H1 (cell line): ENCODE data around the gene STARD3. TPM values are rescaled to one million over a fixed set of nuclear protein-coding genes. Genes with fewer than 3 reads are reported as not detected.

Experiments used
- CTCF ChIA-PET: fragments of 300-600 bp; sonication (Branson Sonifier 250); formaldehyde crosslinking; loops from one replicate; lab custom pipeline; 2021; ENCODE audit not compliant: partially characterized antibody; lab: Charles Lee
- POLR2A ChIA-PET: fragments of 300-600 bp; sonication (Branson Sonifier 250); formaldehyde crosslinking; loops from one replicate; lab custom pipeline; 2021; ENCODE audit warnings: inconsistent platforms; ENCODE audit not compliant: partially characterized antibody; lab: Charles Lee
- DNase-seq, 2 experiments: peaks; one replicate each; pipeline versions ENCODE4 v3.0.0 to v3.0.0-alpha.2; 2010 to 2022; ENCODE audit warnings: low spot score in 2 of 2, low read depth in 1 of 2, mixed read lengths in 1 of 2
- FAIRE-seq: peaks from 2 replicates; lab custom pipeline; 2011; peaks lifted over from hg19 to GRCh38; lab: Jason Lieb, UNC
- H2AFZ ChIP-seq: 2 replicates; pipeline ENCODE4 v1.8.1; 2012; ENCODE audit warnings: low read length, inconsistent platforms
- H2AK5ac ChIP-seq: 2 replicates; pipeline ENCODE4 v1.6.1; 2013; ENCODE audit warnings: low read depth, low read length
- H2BK120ac ChIP-seq: replicated peaks from 2 replicates; pipeline ENCODE3; 2013; ENCODE audit warnings: low read depth, low read length, inconsistent platforms
- H2BK12ac ChIP-seq: 2 replicates; pipeline ENCODE4 v1.6.1; 2013; ENCODE audit warnings: low read depth, low read length
- H2BK15ac ChIP-seq: 2 replicates; pipeline ENCODE4 v1.6.1; 2013; ENCODE audit warnings: low read length
- H2BK20ac ChIP-seq: 2 replicates; pipeline ENCODE4 v1.6.1; 2013; ENCODE audit warnings: low read length
- H2BK5ac ChIP-seq: 2 replicates; pipeline ENCODE4 v1.6.1; 2013; ENCODE audit warnings: low read depth, low read length
- H3K14ac ChIP-seq: 2 replicates; pipeline ENCODE4 v1.6.1; 2013; ENCODE audit warnings: inconsistent platforms; ENCODE audit not compliant: insufficient read length
- H3K18ac ChIP-seq: 2 replicates; pipeline ENCODE4 v1.6.1; 2013; ENCODE audit warnings: low read length; ENCODE audit errors: extremely low read depth
- H3K23ac ChIP-seq: 2 replicates; pipeline ENCODE4 v1.6.1; 2013; ENCODE audit warnings: inconsistent platforms; ENCODE audit not compliant: insufficient read length
- H3K23me2 ChIP-seq: 2 replicates; pipeline ENCODE4 v1.6.1; 2013; ENCODE audit warnings: low read depth, low read length
- H3K27ac ChIP-seq: 2 replicates; pipeline ENCODE4 v1.6.1; 2011; ENCODE audit warnings: low read depth, low read length, inconsistent platforms
- H3K27me3 ChIP-seq, 4 experiments: replicated peaks in 1 of 4; 1 replicate in 1 of 4; 2 replicates in 3 of 4; pipeline versions ENCODE4 v1.6.1 to v1.8.1; 2011 to 2013; ENCODE audit warnings: low read length in 3 of 4, mild to moderate bottlenecking in 3 of 4, inconsistent platforms in 2 of 4, mixed read lengths in 2 of 4, moderate library complexity in 1 of 4; ENCODE audit not compliant: control insufficient read depth in 3 of 4, insufficient read depth in 3 of 4; ENCODE audit errors: extremely low read depth in 1 of 4
- H3K36me3 ChIP-seq, 4 experiments: 2 replicates each; pipeline versions ENCODE4 v1.6.1 to v1.8.1; 2011 to 2013; ENCODE audit warnings: mild to moderate bottlenecking in 4 of 4, low read length in 3 of 4, moderate library complexity in 2 of 4, control low read depth in 1 of 4, inconsistent platforms in 1 of 4; ENCODE audit not compliant: insufficient read depth in 4 of 4, control insufficient read depth in 2 of 4
- H3K4ac ChIP-seq: replicated peaks from 2 replicates; pipeline ENCODE3; 2013; ENCODE audit warnings: low read length, low read depth, mixed read lengths, inconsistent platforms; ENCODE audit not compliant: insufficient read length
- H3K4me1 ChIP-seq, 4 experiments: replicated peaks in 1 of 4; 1 replicate in 1 of 4; 2 replicates in 3 of 4; pipeline versions ENCODE4 v1.6.1 to v1.8.1; 2011 to 2013; ENCODE audit warnings: low read length in 3 of 4, inconsistent platforms in 2 of 4, mixed read lengths in 1 of 4; ENCODE audit not compliant: insufficient read depth in 4 of 4, control insufficient read depth in 3 of 4
- H3K4me2 ChIP-seq, 2 experiments: 2 replicates each; pipeline versions ENCODE4 v1.6.1 to v1.8.1; 2011 to 2013; ENCODE audit warnings: low read depth in 2 of 2, low read length in 2 of 2, control low read depth in 1 of 2, inconsistent platforms in 1 of 2, mild to moderate bottlenecking in 1 of 2; ENCODE audit not compliant: insufficient read depth in 1 of 2
- H3K4me3 ChIP-seq, 4 experiments: fragments of 200-600, 300-600 bp in 1 of 4; sonication (generic), shearing (Covaris generic), sonication (Bioruptor Twin) in 1 of 4; 2 replicates each; pipeline versions ENCODE4 v1.5.1 to v1.8.1; 2011 to 2016; ENCODE audit warnings: low read length in 4 of 4, low read depth in 3 of 4, control low read depth in 2 of 4, inconsistent platforms in 2 of 4, mild to moderate bottlenecking in 2 of 4, mixed read lengths in 1 of 4, moderate library complexity in 1 of 4; ENCODE audit not compliant: insufficient read depth in 2 of 4; ENCODE audit errors: extremely low read depth in 1 of 4
- H3K56ac ChIP-seq: replicated peaks from 2 replicates; pipeline ENCODE3; 2013; ENCODE audit warnings: low read depth, mild to moderate bottlenecking, mixed read lengths, low read length, inconsistent platforms; ENCODE audit not compliant: insufficient read length
- H3K79me1 ChIP-seq: 2 replicates; pipeline ENCODE4 v1.6.1; 2013; ENCODE audit warnings: low read depth, low read length, control low read depth
- H3K79me2 ChIP-seq, 2 experiments: 2 replicates each; pipeline versions ENCODE4 v1.6.1 to v1.8.1; 2012 to 2013; ENCODE audit warnings: low read length in 2 of 2, mild to moderate bottlenecking in 2 of 2, inconsistent platforms in 1 of 2; ENCODE audit not compliant: insufficient read depth in 2 of 2, control insufficient read depth in 1 of 2
- H3K9ac ChIP-seq, 4 experiments: replicated peaks in 1 of 4; 1 replicate in 1 of 4; 2 replicates in 3 of 4; pipeline versions ENCODE4 v1.6.1 to v1.8.1; 2011 to 2013; ENCODE audit warnings: low read depth in 3 of 4, low read length in 3 of 4, control low read depth in 2 of 4, mild to moderate bottlenecking in 2 of 4, moderate library complexity in 2 of 4, inconsistent platforms in 1 of 4; ENCODE audit errors: extremely low read depth in 1 of 4
- H3K9me3 ChIP-seq, 2 experiments: 2 replicates each; pipeline versions ENCODE4 v1.6.1 to v1.8.1; 2012 to 2013; ENCODE audit warnings: mild to moderate bottlenecking in 2 of 2, moderate library complexity in 2 of 2, control low read depth in 1 of 2, inconsistent platforms in 1 of 2, low read depth in 1 of 2, low read length in 1 of 2, mixed read lengths in 1 of 2; ENCODE audit not compliant: insufficient read depth in 2 of 2
- H4K20me1 ChIP-seq, 2 experiments: replicated peaks in 1 of 2; 2 replicates each; pipeline versions ENCODE3 to v1.8.1; 2011 to 2013; ENCODE audit warnings: inconsistent platforms in 2 of 2, low read length in 2 of 2, mild to moderate bottlenecking in 1 of 2; ENCODE audit not compliant: insufficient read depth in 2 of 2, control insufficient read depth in 1 of 2
- H4K5ac ChIP-seq: 2 replicates; pipeline ENCODE4 v1.6.1; 2013; ENCODE audit warnings: low read length, low read depth, mixed read lengths, inconsistent platforms; ENCODE audit not compliant: insufficient read length
- H4K8ac ChIP-seq: 2 replicates; pipeline ENCODE4 v1.8.0; 2013; ENCODE audit warnings: mild to moderate bottlenecking, moderate library complexity, low read length, inconsistent platforms; ENCODE audit not compliant: insufficient read depth; ENCODE audit errors: extremely low read depth
- H4K91ac ChIP-seq: replicated peaks from 2 replicates; pipeline ENCODE3; 2013; ENCODE audit warnings: low read length, mixed read lengths, inconsistent platforms; ENCODE audit not compliant: insufficient read length
- CEBPB ChIP-seq: IDR thresholded peaks from 2 replicates; pipeline ENCODE4 v1.6.1; 2012; ENCODE audit warnings: low read depth, low read length
- CTBP2 ChIP-seq: IDR thresholded peaks from 2 replicates; pipeline ENCODE4 v1.7.0; 2011; ENCODE audit warnings: borderline replicate concordance, mild to moderate bottlenecking, moderate library complexity, mixed read lengths, low read length; ENCODE audit not compliant: insufficient read depth, insufficient read length
- HDAC6 ChIP-seq: IDR thresholded peaks from one replicate; pipeline ENCODE4 v1.7.1; 2012; ENCODE audit warnings: low read depth, mild to moderate bottlenecking, inconsistent platforms, low read length, moderate library complexity
- JUN ChIP-seq: IDR thresholded peaks from 2 replicates; pipeline ENCODE4 v1.6.1; 2011; ENCODE audit warnings: low read depth, mild to moderate bottlenecking, improper control_type of control experiment, low read length
- KDM5A ChIP-seq: fragments of 200-600 bp; IDR thresholded peaks from 2 replicates; pipeline ENCODE4 v1.7.1; 2012; ENCODE audit warnings: mild to moderate bottlenecking, low read length, inconsistent platforms, mixed read lengths
- SP1 ChIP-seq: IDR thresholded peaks from 2 replicates; pipeline ENCODE4 v1.6.1; 2011; ENCODE audit warnings: low read depth, low read length
- WGBS, 2 experiments: shearing (Covaris generic) in 1 of 2; methylation state at CpG; one replicate each; pipeline versions ENCODE4 v1.1.6 to v1.1.7; 2013 to 2015; ENCODE audit warnings: low lambda C conversion rate in 2 of 2, mixed read lengths in 2 of 2, inconsistent platforms in 1 of 2, low coverage in 1 of 2, missing lambda C conversion rate in 1 of 2; ENCODE audit not compliant: insufficient replicate concordance in 2 of 2, insufficient coverage in 1 of 2, insufficient read length in 1 of 2; ENCODE audit errors: extremely low coverage in 1 of 2, missing lambda C conversion rate in 1 of 2; 5-methylcytosine and 5-hydroxymethylcytosine counted together
- polyA plus RNA-seq, 7 experiments: library from polyadenylated mRNA; depleted of rRNA in 3 of 7; stranded (reverse) in 5 of 7; unstranded in 2 of 7; fragments of >200 nt in 5 of 7; fragments of 200-250 nt in 2 of 7; gene quantifications; 1 replicate in 5 of 7; 2 replicates in 1 of 7; 4 replicates in 1 of 7; pipeline versions ENCODE4 v1.2.1 to v1.2.3, GENCODE V29; 2011 to 2013; ENCODE audit warnings: missing spikeins in 2 of 7, mixed read lengths in 2 of 7
- total RNA-seq: library from RNA; stranded (reverse); fragmentation: NEBNext Ultra II Directional; extraction: Animal tissue kit (Norgen Biotek cat#: 25700); gene quantifications from 2 replicates; pipeline ENCODE4 v1.2.1, GENCODE V29; 2021
- TF ChIP-seq, protein P1 (sequence below): IDR thresholded peaks from 2 replicates; pipeline ENCODE4 v1.6.1; 2011; ENCODE audit warnings: low read length, improper control_type of control experiment
- TF ChIP-seq, protein P2 (sequence below): IDR thresholded peaks from 2 replicates; pipeline ENCODE4 v1.6.1; 2012; ENCODE audit warnings: inconsistent platforms

The STARD3 gene
- total and polyA plus RNA-seq, 2 of the 8 experiments (the other 6 are each of a cell fraction or from before 2014, with no cell fraction given), result 47.6 to 80.3 TPM

DNA sequence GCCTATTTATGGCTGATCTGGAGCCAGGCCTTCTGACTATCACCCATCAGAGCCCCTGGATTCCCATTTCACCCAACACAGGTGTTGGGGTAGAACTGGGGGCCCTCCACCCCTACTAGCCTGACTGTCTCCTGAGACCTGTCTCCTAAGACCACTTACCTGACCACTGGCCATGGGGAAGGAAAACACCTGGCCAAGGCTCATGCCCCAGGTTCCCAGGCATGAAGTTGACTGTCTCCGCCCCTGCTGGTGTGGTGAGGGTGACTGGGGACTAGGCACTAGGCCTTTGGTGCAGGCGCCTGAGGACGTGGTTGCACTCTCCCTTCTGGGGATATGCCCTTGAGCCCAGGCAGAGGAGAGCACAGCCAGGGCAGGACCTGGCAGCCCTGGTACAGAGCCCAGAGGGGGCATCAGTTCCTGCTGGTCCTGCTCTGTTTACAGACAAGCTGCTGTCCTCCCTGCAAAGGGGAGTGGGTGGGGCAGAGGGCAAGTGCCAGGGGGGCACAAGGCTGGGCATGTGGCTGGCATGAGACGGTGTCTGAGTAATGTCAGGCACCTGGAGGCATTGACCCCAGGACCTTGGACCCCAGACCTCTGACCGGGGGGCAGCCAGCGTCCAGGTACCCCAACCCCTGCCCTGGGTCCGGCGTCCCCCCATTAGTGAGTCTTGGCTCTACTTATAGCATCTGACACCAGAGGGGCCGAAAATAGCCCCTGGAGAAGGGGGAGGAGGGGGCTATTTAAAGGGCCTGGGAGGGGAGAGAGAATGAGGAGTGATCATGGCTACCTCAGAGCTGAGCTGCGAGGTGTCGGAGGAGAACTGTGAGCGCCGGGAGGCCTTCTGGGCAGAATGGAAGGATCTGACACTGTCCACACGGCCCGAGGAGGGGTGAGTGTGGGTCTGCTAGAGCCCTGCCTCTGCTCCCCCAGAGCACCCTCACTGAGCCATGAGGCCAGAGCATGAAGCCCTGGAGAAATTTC lies 27.9 kb downstream of the STARD3 start, which contains the start of gene TCAP:
Gene TCAP, plus strand, starts transcription at position 769 of the 981 bp plus-strand sequence. Its CDS starts 11 bp downstream, at position 780.
- Histone ChIP-seq H2BK15ac (peak within 1 kb of the TSS; percentile 98; the same call in 1 of the 2 replicates), H3K14ac (no peak within 1 kb of the TSS), H4K8ac (no peak within 1 kb of the TSS; the same call in none of the 2 replicates), H2AFZ (no peak within 1 kb of the TSS), H3K4me1 (peaks cover 0 to 48% (median 43%) of the 10 kb centered on the region in 4 experiments; a peak in 6 of 7 replicates), H3K9me3 (no peaks in the 10 kb centered on the region), H3K56ac (no peak within 1 kb of the TSS), H3K27ac (peak within 1 kb of the TSS; percentile 26; the same call in 1 of the 2 replicates), H2BK5ac (peak within 1 kb of the TSS; percentile 79; the same call in 1 of the 2 replicates), H2BK20ac (peak within 1 kb of the TSS; percentile 95), H3K9ac (no peak within 1 kb of the TSS; a peak in 2 of 7 replicates), H2BK12ac (peak within 1 kb of the TSS; percentile 75; the same call in 1 of the 2 replicates), H4K20me1 (no peaks in the 10 kb centered on the region), H3K27me3 (peaks cover 0 to 20% (median 6%) of the 10 kb centered on the region in 4 experiments; a peak in 4 of 7 replicates), H3K4me2 (peak within 1 kb of the TSS; percentile 54 to 67), H2AK5ac (peak within 1 kb of the TSS; percentile 66), H3K4ac (peak within 1 kb of the TSS; percentile 89), H3K23me2 (peaks cover 11% of the 10 kb centered on the region; the same call in 1 of the 2 replicates), H3K36me3 (peaks cover 0 to 9% (median 2%) of the 10 kb centered on the region in 4 experiments; a peak in 3 of 8 replicates), H4K91ac (peak within 1 kb of the TSS; percentile 92), H3K18ac (peak within 1 kb of the TSS; percentile 65), H2BK120ac (no peak within 1 kb of the TSS), H4K5ac (no peak within 1 kb of the TSS), H3K79me2 (no peaks in the 10 kb centered on the region), H3K79me1 (no peaks in the 10 kb centered on the region), H3K23ac (peak within 1 kb of the TSS; percentile 6), H3K4me3 (peak within 1 kb of the TSS in 1 of 4 experiments; percentile 50; a peak in 2 of 8 replicates)
- FAIRE-seq, result no peak
- 78% methylated on average over 14 of the region's 15 CpGs; no CpG with 5 or more reads in 1 of the 2 experiments for WGBS, 2 experiments
- DNase-seq, result no peak
- ChIA-PET CTCF (interaction anchor here (0.6 to 52.4 kb wide), 10 partner anchors 9 to 785 kb away, joined by 3 to 1885 read pairs (median 4); partner anchors contain the start of genes MIEN1, PGAP3, PPP1R1B and STARD3), POLR2A (interaction anchor here (0.6 to 32.5 kb wide), 7 partner anchors 11 to 75 kb away, joined by 3 to 708 read pairs (median 5); partner anchors contain the start of genes ERBB2, PGAP3 and PPP1R1B)
- TF ChIP-seq KDM5A (no peak), CTBP2 (no peak), HDAC6 (no peak), JUN (no peak), CEBPB (no peak), SP1 (no peak)
- TF ChIP-seq, protein P1, sequence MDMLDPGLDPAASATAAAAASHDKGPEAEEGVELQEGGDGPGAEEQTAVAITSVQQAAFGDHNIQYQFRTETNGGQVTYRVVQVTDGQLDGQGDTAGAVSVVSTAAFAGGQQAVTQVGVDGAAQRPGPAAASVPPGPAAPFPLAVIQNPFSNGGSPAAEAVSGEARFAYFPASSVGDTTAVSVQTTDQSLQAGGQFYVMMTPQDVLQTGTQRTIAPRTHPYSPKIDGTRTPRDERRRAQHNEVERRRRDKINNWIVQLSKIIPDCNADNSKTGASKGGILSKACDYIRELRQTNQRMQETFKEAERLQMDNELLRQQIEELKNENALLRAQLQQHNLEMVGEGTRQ, result no peak
- TF ChIP-seq, protein P2, sequence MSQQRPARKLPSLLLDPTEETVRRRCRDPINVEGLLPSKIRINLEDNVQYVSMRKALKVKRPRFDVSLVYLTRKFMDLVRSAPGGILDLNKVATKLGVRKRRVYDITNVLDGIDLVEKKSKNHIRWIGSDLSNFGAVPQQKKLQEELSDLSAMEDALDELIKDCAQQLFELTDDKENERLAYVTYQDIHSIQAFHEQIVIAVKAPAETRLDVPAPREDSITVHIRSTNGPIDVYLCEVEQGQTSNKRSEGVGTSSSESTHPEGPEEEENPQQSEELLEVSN, result no peak
